ENCODE results near the gene PLXNA1.

Gene PLXNA1

DNA sequence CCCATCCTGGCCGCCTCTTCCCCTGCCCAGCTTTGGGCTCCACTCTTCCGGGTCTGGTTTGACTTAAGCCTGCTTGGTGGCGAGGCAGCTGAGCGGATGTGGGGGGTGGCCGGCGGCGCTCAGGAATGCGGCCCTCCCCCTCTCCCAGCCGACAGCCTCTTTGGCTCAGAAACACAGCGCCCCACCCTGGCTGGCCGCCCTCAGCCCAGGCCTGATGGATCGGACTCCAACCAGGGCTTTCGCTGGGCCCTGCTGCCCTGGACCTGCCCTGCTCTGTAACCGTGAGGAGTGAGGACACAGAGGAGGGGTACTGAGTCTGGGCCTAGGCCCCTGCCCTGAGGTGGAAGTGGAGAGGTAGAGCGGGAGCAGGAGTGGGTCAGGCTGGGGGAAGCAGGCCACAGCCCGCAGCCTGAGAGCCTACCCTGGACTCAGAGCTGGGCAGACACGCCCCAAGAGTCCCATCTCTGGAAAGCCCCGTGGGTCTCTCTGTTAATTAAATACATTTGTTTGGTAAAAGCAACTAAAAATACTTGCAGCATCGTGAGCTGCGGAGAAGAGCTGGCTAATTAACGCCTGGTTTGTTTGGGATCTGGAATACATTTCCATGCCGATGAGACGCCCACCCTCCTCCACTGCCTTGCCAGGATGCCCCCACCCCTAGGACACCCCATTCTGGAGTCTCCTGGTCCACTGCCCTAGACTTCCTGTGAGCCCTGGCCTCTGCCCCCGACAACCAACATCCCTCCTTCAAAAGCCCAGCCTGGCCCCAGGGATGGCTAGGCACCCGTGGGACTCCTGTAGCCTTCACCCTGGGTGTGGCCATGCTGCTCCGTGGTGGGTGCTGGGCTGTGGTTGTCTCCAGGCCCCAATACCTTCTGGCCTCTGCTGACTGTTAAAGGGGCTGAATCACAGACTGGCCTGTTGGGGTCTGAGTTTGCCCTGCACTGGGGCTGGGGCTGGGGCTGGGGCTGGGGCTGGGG lies 19.6 kb downstream of the PLXNA1 start:
- DNase-seq (ENCODE audit: low read depth, low spot score) = no peak

DNA sequence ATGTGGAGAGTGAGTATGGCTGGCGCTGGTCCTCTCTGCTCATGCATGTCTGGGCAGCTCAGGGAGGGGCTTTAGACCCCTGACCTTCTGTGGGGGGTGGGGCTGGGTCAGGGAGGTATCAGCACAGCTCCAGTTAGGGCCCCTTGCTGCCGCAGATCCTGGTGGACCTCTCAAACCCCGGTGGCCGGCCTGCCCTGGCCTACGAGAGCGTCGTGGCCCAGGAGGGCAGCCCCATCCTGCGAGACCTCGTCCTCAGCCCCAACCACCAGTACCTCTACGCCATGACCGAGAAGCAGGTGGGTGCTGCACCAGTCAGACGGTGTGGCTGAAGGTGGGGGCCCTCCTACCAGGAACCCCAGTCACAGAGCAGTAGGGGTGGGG lies 20.2 kb downstream of the PLXNA1 start:
- DNase-seq (ENCODE audit: low read depth, low spot score) = no peak

DNA sequence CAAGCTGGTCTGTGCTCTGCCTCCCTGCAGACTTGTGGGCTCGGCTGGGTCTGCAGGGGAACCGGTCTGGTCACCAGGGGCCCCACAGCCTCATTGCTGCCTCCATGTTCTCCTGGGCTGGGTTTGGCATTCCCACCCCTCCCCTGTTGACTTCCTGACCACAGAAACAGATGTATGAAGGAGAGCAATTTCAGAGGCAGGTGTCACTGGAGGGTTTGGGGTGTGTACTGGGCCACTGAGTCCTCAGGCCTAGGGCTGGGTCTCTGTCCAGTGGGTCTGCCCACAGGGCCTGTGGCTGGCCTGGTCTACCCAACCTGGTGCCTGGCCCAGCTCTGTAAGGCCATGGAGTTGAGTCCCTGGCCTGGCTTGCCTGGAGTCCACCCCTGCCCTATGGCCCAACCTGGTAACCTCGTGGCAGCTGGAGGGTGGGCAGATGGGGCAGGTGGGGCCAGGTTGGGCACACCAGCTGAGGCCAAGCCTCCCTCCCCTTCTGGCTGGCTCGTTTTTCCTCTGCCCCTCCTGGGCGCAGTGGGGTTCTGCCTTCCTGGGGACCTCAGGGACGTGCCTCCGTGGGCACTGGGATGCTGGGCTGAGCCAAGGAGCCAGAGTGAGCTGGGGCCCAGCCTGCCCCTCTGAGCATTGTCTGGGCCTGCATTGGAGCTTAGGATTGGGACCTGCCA lies 20.8 kb downstream of the PLXNA1 start:
- no peak for DNase-seq (ENCODE audit: low read depth, low spot score)

DNA sequence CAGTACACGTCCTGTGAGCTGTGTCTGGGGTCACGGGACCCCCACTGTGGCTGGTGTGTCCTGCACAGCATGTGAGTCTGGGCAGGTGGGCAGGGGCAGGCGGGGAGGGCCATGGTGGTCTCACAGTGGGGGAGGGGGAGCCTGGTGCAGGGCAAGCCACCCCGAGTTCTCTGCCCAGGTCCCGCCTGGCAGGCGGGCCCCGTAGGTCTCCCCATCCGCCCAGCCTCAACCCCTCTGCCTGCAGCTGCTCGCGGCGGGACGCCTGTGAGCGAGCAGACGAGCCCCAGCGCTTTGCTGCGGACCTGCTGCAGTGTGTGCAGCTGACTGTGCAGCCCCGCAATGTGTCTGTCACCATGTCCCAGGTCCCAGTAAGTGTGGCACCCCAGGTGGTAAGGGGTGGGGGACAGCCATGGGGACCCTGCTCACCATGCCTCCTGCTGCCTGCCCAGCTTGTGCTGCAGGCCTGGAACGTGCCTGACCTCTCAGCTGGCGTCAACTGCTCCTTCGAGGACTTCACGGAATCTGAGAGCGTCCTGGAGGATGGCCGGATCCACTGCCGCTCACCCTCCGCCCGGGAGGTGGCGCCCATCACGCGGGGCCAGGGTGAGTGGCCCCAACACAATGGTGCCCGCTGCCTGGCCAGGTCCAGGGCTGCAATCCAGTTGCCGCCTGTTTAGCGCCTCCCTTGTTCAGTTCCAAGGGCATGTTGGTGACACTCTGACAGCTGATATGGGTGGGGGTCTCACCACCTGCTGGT lies 21.9 kb downstream of the PLXNA1 start:
- DNase-seq (ENCODE audit: low read depth, low spot score) = no peak

DNA sequence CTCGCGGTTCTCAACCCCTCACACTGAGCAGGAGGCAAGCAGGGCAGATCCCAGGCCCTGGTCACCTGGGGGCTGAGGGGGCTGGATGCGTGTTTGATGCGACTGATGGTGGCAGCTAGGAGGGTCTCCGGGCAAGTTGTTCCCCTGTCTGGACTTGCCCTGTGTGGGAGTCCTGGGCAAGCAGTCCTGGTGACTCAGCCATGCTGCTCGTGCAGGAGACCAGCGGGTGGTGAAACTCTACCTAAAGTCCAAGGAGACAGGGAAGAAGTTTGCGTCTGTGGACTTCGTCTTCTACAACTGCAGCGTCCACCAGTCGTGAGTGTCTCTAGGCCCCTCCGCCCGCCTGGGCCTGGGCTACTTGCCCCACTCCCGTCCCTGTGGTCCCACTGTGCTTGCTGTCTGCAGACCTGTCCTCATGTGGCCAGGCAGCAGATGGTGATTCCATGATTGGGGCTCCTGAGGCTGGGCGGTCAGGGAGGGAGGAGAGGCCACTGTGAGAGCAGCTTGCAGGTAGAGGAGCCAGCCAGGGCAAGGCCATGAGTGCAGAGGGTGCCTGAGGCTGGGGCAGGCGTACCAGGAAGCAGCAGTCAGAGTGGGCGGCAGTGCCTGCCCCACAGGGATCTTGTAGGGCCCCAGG lies 23.1 kb downstream of the PLXNA1 start:
- no peak for DNase-seq (ENCODE audit: low read depth, low spot score)

DNA sequence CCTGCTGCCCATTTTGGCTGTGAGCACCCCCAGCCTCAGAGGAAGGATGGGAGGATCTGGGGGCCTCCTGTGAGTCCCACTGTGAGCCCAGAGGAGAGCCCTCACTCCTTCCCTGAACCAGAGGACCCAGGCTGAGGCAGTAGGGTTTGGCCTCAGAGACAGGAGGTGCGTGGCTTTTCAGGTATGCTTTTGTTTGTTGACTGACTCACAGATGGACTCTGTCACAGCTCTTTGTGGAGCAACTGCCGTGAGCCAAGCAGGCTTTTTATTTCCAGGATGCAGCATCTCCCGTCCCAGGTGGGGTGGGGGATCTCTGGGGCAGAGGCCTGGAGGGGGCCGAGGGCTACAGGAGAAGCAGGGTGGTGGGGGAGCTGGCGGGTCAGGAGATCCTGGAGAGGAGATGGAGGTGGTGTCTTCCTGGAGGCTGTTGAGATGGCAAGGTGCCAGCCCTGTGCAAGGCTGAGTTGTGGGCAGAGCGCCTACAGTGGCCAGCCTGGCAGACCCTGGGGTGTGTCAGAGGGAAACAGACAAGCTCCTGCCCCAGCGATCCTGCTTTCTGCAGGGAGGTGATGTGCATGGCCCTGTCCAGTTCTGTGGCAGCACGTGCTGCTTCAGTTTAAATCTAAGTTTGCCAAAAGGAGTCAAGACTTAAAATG lies 24.0 kb downstream of the PLXNA1 start:
- no peak for DNase-seq (ENCODE audit: low read depth, low spot score)

DNA sequence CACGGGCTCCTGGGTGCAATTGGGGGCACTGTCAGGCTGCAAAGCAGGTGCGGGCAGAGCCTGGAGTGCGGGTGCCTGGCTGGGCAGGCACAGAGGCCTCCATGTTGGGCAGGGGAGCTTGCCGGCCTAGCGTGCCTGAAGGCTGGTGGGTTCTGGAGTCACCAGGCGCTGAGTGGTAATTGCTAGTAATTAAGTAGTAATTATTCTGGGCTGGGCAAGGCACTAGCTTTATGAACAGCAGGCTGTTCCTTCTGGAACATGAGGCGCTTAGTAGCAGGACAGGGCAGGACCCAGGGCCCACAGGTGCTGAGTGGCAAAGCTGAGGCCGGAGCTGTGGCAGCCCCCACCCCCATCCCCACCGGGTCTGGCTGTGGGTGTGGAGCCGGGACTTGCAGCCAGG lies 25.3 kb downstream of the PLXNA1 start:
- no peak for DNase-seq (ENCODE audit: low read depth, low spot score)

DNA sequence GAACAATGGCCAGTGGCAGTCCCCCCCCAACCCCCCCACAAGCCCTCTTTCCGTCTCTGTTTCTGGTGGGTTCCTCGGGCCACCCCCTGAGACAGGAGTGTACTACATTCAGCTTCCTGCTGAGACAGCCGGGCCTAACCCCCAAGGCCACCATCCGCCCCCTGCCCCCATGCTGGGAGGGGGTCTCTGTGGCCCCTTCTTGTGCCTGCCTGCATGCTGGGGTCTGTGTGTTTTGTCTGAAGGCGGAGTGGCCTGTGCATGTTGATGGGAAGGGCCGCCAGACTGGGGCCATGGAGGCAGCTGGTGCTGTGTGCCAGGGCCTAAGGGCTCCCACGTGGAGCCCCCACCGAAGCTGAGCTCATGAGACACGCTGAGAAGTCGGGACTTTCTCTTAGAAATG lies 26.6 kb downstream of the PLXNA1 start:
- DNase-seq (ENCODE audit: low read depth, low spot score) = no peak

DNA sequence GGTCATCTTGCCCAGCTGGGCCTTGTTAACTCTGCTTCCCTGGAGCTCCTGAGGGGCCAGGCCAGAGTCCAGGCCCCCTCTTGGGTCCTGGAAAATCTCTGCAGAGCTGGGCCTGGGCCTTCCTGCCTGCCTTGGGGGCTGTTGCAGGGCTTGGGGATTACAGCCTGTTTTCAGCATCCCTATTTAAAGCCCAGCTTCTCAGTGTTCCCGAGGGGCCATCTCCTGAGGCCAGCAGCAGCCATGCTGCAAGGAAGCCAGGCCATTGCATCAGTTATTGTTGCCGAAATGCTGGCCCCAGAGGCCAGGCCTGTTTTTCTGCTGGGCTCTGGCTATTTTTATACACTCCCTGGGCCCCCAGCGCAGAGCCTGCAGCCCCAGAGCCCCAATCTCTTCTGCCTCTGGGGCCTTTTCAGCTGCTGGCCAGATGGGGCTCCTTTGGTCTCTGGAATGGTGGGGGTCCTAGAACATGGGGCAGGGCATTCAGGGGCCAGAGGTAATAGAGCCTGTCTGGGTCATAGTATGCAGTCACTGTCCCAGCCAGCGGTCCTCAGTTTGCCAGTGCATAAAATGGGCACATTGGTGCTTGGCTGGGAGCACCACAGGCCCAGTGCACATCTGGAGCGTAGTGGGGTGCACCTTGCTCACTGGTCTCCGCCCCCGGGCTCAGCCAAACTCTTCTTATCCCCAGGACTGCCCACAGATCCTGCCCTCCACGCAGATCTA lies 28.5 kb downstream of the PLXNA1 start:
- DNase-seq (ENCODE audit: low read depth, low spot score) = no peak

DNA sequence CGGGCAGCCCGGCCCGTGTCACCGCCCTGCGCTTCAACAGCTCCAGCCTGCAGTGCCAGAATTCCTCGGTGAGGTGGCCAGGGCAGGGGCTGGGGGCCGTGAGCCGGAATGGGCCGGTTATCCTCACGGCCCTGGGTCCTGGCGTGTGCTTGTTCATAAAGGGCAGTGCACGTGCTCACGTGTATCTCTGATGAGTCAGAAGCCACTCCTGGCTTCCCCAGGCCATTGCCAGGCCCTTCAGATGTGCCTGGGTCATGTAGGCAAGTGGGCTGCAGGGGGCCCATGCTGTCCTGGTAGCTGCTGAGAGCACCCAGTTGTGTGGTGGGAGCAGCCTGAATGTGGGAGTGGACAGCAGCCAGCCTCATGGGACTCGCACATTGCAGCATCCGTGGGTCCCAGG lies 29.2 kb downstream of the PLXNA1 start:
- no peak for DNase-seq (ENCODE audit: low read depth, low spot score)

DNA sequence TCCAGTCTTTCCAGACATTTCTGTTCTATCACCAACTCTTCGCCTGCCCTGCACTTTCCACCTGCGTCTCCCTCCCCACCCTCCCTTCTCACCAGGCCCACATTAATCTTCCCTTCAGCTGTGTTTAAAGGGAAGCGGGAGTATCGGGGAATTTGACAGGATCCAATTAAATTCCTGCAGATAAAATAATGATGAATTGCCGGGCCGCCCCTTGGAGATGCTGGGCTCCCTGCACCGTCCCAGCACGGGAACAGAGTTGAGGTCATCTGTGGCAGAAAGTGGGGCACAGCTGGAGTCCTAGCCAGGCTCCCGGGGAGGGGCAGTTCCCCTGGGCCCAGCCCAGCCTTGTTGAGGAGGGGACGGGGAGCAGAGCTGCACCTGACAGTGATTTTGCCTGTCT lies 30.3 kb downstream of the PLXNA1 start:
- DNase-seq (ENCODE audit: low read depth, low spot score) = no peak

DNA sequence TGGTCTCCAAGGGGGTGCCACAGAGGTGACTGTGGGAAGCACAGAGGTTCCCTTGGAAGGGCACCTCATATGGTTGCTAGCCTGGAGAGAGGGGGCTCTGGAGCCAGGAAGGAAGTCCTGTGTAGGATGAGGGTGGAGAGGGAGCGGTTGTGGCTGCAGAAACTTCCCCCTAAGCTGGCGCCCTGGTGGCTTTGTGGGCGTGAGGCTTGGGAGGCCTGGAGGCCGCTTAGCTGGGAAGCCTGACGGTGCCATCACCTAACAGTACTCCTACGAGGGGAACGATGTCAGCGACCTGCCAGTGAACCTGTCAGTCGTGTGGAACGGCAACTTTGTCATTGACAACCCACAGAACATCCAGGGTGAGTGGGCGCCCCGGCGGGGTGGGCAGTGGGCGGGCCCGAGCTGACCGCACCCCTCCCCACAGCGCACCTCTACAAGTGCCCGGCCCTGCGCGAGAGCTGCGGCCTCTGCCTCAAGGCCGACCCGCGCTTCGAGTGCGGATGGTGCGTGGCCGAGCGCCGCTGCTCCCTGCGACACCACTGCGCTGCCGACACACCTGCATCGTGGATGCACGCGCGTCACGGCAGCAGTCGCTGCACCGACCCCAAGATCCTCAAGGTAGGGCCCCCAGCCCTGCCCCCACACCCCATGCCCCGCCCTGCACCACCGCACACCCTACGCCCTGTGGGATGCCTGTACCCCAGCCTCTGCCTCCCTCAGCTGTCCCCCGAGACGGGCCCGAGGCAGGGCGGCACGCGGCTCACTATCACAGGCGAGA lies 31.0 kb downstream of the PLXNA1 start:
- no peak for DNase-seq (ENCODE audit: low read depth, low spot score)

DNA sequence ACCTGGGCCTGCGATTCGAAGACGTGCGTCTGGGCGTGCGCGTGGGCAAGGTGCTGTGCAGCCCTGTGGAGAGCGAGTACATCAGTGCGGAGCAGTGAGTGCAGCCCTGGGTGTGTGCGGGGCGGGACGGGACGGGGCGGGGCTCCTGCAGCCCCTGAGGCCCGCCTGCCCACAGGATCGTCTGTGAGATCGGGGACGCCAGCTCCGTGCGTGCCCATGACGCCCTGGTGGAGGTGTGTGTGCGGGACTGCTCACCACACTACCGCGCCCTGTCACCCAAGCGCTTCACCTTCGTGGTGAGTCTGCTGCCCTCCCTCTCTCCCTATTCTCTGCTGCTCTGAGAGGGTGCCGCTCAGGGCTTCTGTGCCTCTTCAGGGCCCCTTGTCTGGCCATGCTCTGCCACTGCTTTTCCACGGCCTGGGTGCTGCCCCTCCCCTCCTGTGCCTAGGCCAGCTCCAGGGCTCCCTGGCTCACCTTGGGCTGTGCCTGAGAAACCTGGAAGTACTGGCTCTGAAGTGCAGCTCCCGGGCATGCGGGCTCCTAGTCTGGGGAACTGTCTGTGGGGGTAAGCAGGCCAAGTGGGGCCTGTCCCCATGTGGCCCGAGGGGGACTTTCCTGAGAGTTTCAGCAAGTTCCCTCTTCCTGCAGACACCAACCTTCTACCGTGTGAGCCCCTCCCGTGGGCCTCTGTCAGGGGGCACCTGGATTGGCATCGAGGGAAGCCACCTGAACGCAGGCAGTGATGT lies 31.8 kb downstream of the PLXNA1 start:
- no peak for DNase-seq (ENCODE audit: low read depth, low spot score)

DNA sequence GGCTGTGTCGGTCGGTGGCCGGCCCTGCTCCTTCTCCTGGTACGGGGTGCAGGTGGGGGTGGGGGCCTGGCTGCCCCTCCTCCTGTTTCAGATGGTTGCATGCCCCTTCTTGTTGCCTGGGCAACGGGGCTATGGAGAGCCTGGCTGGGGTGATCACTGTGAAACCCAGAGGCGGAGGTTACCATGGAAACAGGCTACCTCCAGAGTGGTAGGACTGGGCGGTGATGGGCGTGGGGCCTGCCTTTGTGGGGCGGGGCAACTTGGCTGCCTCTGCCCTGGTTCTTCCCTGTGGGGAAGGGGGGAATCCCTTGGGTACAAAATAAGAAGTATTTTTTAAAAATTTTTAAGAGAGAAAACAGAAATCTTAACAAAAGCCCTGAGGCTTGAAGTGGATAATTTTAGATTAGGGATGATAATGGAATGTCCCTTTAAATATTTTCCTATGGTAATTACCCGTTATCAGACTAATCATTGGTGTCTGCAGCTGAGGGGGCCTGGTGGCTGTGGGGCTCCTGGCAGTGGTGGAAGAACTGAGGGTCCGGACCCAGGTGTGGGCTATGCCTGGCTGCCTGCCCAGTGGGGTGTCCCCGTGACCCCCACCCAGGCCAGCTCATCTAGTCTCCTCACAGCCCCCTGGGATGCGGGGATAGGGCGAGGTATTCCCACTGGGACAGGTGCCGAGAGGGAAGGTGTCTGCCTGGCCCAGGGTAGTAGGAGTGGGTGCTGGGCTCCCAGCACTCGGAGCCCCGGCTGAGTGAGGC lies 32.5 kb downstream of the PLXNA1 start:
- DNase-seq (ENCODE audit: low read depth, low spot score) = no peak

DNA sequence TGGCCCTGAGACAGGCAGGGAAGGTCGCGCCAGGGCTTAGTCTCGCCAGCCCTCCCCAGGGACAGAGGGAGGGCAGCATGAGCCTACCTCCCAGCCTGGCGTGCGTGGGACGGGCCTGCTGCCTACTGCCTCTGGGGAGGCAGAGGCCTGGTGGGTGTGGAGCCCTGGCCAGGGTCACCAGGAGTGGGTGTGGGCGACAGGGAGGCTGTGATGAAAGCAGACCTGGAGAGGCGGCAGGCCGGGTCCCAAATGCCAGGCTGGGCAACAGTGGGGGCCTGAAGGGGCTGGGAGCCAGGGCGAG lies 33.1 kb downstream of the PLXNA1 start:
- no peak for DNase-seq (ENCODE audit: low read depth, low spot score)

DNA sequence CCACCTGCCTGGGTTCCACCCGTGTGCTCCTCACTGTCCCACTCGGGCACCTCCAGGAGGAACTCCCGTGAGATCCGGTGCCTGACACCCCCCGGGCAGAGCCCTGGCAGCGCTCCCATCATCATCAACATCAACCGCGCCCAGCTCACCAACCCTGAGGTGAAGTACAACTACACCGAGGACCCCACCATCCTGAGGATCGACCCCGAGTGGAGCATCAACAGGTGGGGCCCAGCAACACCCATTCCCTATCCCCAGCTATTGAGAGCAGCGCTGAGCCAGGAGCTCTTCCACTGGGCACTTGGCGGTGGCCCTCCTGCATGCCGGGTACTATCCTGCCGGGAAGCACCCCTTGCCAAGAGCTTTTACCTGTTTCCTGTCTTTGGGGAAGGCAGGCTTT lies 33.5 kb downstream of the PLXNA1 start:
- no peak for DNase-seq (ENCODE audit: low read depth, low spot score)

DNA sequence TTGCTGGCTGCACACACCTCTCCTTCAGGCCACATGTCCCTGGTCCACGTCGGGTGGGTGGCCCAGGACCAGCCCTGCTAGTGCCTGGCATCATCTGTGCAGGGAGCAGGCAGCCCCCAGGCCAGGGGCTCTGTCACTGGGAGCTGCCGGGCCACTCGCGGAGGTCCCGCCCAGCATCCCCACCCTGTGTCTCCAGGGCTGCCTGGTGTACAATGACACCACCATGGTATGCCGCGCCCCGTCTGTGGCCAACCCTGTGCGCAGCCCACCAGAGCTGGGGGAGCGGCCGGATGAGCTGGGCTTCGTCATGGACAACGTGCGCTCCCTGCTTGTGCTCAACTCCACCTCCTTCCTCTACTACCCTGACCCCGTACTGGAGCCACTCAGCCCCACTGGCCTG lies 34.3 kb downstream of the PLXNA1 start:
- no peak for DNase-seq (ENCODE audit: low read depth, low spot score)

DNA sequence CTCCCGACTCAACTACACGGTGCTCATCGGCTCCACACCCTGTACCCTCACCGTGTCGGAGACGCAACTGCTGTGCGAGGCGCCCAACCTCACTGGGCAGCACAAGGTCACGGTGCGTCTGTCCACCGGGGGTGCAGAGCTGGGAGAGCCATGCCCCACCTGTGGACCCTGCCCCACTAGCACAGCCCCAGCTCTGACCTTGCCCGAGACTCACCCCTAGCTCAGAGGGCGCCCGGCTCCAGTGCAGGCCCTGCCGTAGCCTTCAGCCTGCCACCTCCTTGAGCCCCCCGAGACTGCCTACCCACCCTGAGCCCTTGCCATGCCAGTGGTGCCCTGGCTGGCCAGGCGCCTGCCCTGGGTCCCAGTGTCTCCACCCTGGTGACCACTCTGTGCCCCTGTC lies 34.9 kb downstream of the PLXNA1 start:
- no peak for DNase-seq (ENCODE audit: low read depth, low spot score)
